GM12878 (cell line): ENCODE data around the gene CCBE1. TPM values are rescaled to one million over a fixed set of nuclear protein-coding genes. Genes with fewer than 3 reads are reported as not detected.

Experiments
- ATAC-seq: fragments of 200-7000 bp; cut with Tn5 transposase; 3 replicates; pipeline ENCODE4 v1.9.1; 2020; ENCODE audit warnings: mild to moderate bottlenecking, moderate library complexity
- BruUV-seq: library from RNA; stranded (reverse); fragments of 400-500 nt; replicated peaks from 2 replicates; lab custom pipeline; 2021; lab: Mats Ljungman, UMichigan
- CTCF ChIA-PET: fragments of 300-600 bp; sonication (Branson Sonifier 250); formaldehyde crosslinking; extraction: SDS; loops from one replicate; lab custom pipeline; 2021; ENCODE audit warnings: inconsistent platforms; lab: Yijun Ruan, JAX
- POLR2A ChIA-PET: fragments of 350-600 bp; formaldehyde crosslinking; extraction: SDS; loops from one replicate; lab custom pipeline; 2021; ENCODE audit warnings: inconsistent platforms; lab: Charles Lee
- RAD21 ChIA-PET: fragments of 300-600 bp; sonication (Branson Sonifier 250); formaldehyde crosslinking; loops from one replicate; lab custom pipeline; 2023; ENCODE audit warnings: antibody characterized with exemption; ENCODE audit not compliant: unreplicated experiment; lab: Charles Lee
- SMC1A ChIA-PET: fragments of 300-600 bp; sonication (Branson Sonifier 250); formaldehyde crosslinking; loops from one replicate; lab custom pipeline; 2023; ENCODE audit not compliant: unreplicated experiment, uncharacterized antibody; lab: Charles Lee
- DNase-seq: peaks from one replicate; pipeline ENCODE4 v3.0.0-alpha.2; 2011; ENCODE audit warnings: low read depth, low spot score
- FAIRE-seq: peaks from 3 replicates; lab custom pipeline; 2011; peaks lifted over from hg19 to GRCh38; lab: Jason Lieb, UNC
- H2AFZ ChIP-seq: 2 replicates; pipeline ENCODE4 v1.6.0; 2011; ENCODE audit warnings: low read depth, low read length, control low read depth; ENCODE audit not compliant: control insufficient read depth
- H3K27ac ChIP-seq: 2 replicates; pipeline ENCODE4 v1.5.1; 2011; ENCODE audit warnings: control low read depth; ENCODE audit not compliant: control insufficient read depth, insufficient read depth
- H3K27me3 ChIP-seq, 2 experiments: replicated peaks in 1 of 2; 2 replicates each; pipeline versions ENCODE4 v1.6.0 to v1.6.1; 2011; ENCODE audit warnings: low read length in 1 of 2; ENCODE audit not compliant: control insufficient read depth in 2 of 2, insufficient read depth in 2 of 2
- H3K36me3 ChIP-seq, 2 experiments: 2 replicates each; pipeline ENCODE4 v1.5.1; 2011; ENCODE audit warnings: low read length in 1 of 2; ENCODE audit not compliant: control insufficient read depth in 2 of 2, insufficient read depth in 2 of 2
- H3K4me1 ChIP-seq: 2 replicates; pipeline ENCODE4 v1.6.1; 2011; ENCODE audit warnings: mild to moderate bottlenecking, low read length, moderate library complexity, mixed read lengths; ENCODE audit not compliant: control insufficient read depth, insufficient read depth
- H3K4me2 ChIP-seq: 2 replicates; pipeline ENCODE4 v1.6.0; 2011; ENCODE audit warnings: control low read depth; ENCODE audit not compliant: control insufficient read depth, insufficient read depth
- H3K4me3 ChIP-seq: fragments of 200-600 bp; sonication (generic); 2 replicates; pipeline ENCODE4 v1.5.1; 2016
- H3K79me2 ChIP-seq: 2 replicates; pipeline ENCODE4 v1.6.0; 2011; ENCODE audit warnings: low read length; ENCODE audit not compliant: control insufficient read depth, insufficient read depth
- H3K9ac ChIP-seq: 2 replicates; pipeline ENCODE4 v1.8.0; 2011; ENCODE audit warnings: low read length, control low read depth, mixed read lengths; ENCODE audit not compliant: control insufficient read depth, insufficient read depth
- H3K9me3 ChIP-seq: replicated peaks from 3 replicates; pipeline ENCODE4 v1.5.1; 2011; ENCODE audit warnings: mild to moderate bottlenecking, low read length; ENCODE audit not compliant: control insufficient read depth, insufficient read depth
- H4K20me1 ChIP-seq: 2 replicates; pipeline ENCODE4 v1.6.0; 2011; ENCODE audit not compliant: control insufficient read depth, insufficient read depth
- ATF2 ChIP-seq: IDR thresholded peaks from 2 replicates; pipeline ENCODE4 v1.6.1; 2012; ENCODE audit warnings: low read length, inconsistent platforms
- ATF7 ChIP-seq: fragments of 450-650 bp; IDR thresholded peaks from 2 replicates; pipeline ENCODE4 v1.6.1; 2016; ENCODE audit warnings: low read depth, mild to moderate bottlenecking
- FOS ChIP-seq: IDR thresholded peaks from 3 replicates; pipeline ENCODE4 v1.6.1; 2011; ENCODE audit warnings: borderline replicate concordance; ENCODE audit not compliant: insufficient read length; ENCODE audit errors: extremely low read depth
- GABPA ChIP-seq: IDR thresholded peaks from 2 replicates; pipeline ENCODE4 v1.6.1; 2014; ENCODE audit warnings: antibody characterized with exemption, low read depth, mild to moderate bottlenecking, inconsistent platforms
- IKZF1 ChIP-seq: fragments of 450-650 bp; conservative IDR thresholded peaks from 2 replicates; pipeline ENCODE4 v1.6.1; 2017; ENCODE audit warnings: antibody characterized with exemption, mild to moderate bottlenecking
- MYB ChIP-seq: fragments of 150-350 bp; IDR thresholded peaks from 2 replicates; pipeline ENCODE4 v1.6.1; 2014; ENCODE audit warnings: mild to moderate bottlenecking, low read depth, low read length, borderline replicate concordance
- NFXL1 ChIP-seq: fragments of 450-650 bp; IDR thresholded peaks from 2 replicates; pipeline ENCODE4 v1.6.1; 2017; ENCODE audit warnings: antibody characterized with exemption, mild to moderate bottlenecking, borderline replicate concordance
- NRF1 ChIP-seq: conservative IDR thresholded peaks from 2 replicates; pipeline ENCODE4 v1.6.1; 2011; ENCODE audit warnings: mild to moderate bottlenecking, low read depth, low read length, improper control_type of control experiment
- RUNX3 ChIP-seq: IDR thresholded peaks from 2 replicates; pipeline ENCODE4 v1.6.1; 2012; ENCODE audit warnings: low read length, inconsistent platforms
- STAT1 ChIP-seq: fragments of 450-650 bp; conservative IDR thresholded peaks from 2 replicates; pipeline ENCODE4 v1.6.1; 2014; ENCODE audit warnings: antibody characterized with exemption, mild to moderate bottlenecking
- ZNF217 ChIP-seq: fragments of 450-650 bp; IDR thresholded peaks from 2 replicates; pipeline ENCODE4 v1.6.1; 2017; ENCODE audit warnings: antibody characterized with exemption, mild to moderate bottlenecking
- ZNF24 ChIP-seq: fragments of 450-650 bp; IDR thresholded peaks from 2 replicates; pipeline ENCODE4 v1.6.1; 2017; ENCODE audit warnings: antibody characterized with exemption, mild to moderate bottlenecking
- WGBS: methylation state at CpG from one replicate; pipeline ENCODE4 v1.1.6; 2016; ENCODE audit warnings: low lambda C conversion rate; ENCODE audit not compliant: insufficient replicate concordance, insufficient coverage; ENCODE audit errors: missing lambda C conversion rate; 5-methylcytosine and 5-hydroxymethylcytosine counted together
- in situ Hi-C: fragments of 300-500 bp; cut with MboI; formaldehyde crosslinking; loops from 9 replicates; pipeline ENCODE4 v1.14.3; 2018; ENCODE audit warnings: mixed read lengths
- intact Hi-C: fragments of 100-400 bp; cut with micrococcal nuclease; formaldehyde crosslinking; loops from one replicate; pipeline ENCODE4 v1.14.2; 2022; ENCODE audit not compliant: unreplicated experiment
- polyA plus RNA-seq, 11 experiments: library from polyadenylated mRNA; depleted of rRNA in 4 of 11; unstranded in 6 of 11; stranded (reverse) in 5 of 11; fragments of >200 nt; fragmentation: Nextera tagmentation in 4 of 11; fragmentation: Illumina TruSeq in 1 of 11; extraction: Ambion mirVana in 4 of 11; extraction: Trizol in 1 of 11; gene quantifications; 1 replicate in 1 of 11; 2 replicates in 10 of 11; pipeline versions ENCODE4 v1.2.1 to v1.2.3, GENCODE V29; 2011 to 2016; ENCODE audit warnings: inconsistent platforms in 2 of 11, missing spikeins in 2 of 11, low read depth in 1 of 11
- total RNA-seq, 4 experiments: library from RNA; depleted of rRNA in 3 of 4; stranded (reverse); fragments of >200 nt in 3 of 4; fragmentation: Illumina TruSeq in 1 of 4; extraction: Trizol in 1 of 4; gene quantifications; 2 replicates each; pipeline versions ENCODE4 v1.2.1 to v1.2.3, GENCODE V29; 2013 to 2021
- TF ChIP-seq, protein P1 (sequence below): fragments of 450-650 bp; IDR thresholded peaks from 2 replicates; pipeline ENCODE4 v1.6.1; 2016; ENCODE audit warnings: mild to moderate bottlenecking
- TF ChIP-seq, protein P2 (sequence below): IDR thresholded peaks from 2 replicates; pipeline ENCODE4 v1.6.1; 2012; ENCODE audit warnings: low read depth, low read length, improper control_type of control experiment

The CCBE1 gene
- total and polyA plus RNA-seq, 10 of the 15 experiments (the other 5 are each of a cell fraction or from before 2014, with no cell fraction given): 0.03 to 0.49 (median 0.04) TPM; not detected in 7

- intact Hi-C loops (no loop called here), in situ Hi-C loops (no loop called here)
- Histone ChIP-seq H3K4me2 (no peak overlapping the region), H3K27me3 (no peaks in the 10 kb centered on the region; a peak in 1 of 4 replicates), H4K20me1 (no peaks in the 10 kb centered on the region), H3K27ac (no peak overlapping the region), H3K9me3 (no peaks in the 10 kb centered on the region), H3K36me3 (no peaks in the 10 kb centered on the region), H3K9ac (no peak overlapping the region), H3K79me2 (no peaks in the 10 kb centered on the region), H2AFZ (no peak overlapping the region), H3K4me3 (no peak overlapping the region), H3K4me1 (no peaks in the 10 kb centered on the region)
- TF ChIP-seq, protein P1, sequence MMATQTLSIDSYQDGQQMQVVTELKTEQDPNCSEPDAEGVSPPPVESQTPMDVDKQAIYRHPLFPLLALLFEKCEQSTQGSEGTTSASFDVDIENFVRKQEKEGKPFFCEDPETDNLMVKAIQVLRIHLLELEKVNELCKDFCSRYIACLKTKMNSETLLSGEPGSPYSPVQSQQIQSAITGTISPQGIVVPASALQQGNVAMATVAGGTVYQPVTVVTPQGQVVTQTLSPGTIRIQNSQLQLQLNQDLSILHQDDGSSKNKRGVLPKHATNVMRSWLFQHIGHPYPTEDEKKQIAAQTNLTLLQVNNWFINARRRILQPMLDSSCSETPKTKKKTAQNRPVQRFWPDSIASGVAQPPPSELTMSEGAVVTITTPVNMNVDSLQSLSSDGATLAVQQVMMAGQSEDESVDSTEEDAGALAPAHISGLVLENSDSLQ: no peak
- TF ChIP-seq IKZF1: no peak
- no peak for TF ChIP-seq GABPA
- TF ChIP-seq ATF7: no peak
- TF ChIP-seq NRF1: no peak
- no peak for TF ChIP-seq FOS
- TF ChIP-seq MYB: no peak
- TF ChIP-seq, protein P2, sequence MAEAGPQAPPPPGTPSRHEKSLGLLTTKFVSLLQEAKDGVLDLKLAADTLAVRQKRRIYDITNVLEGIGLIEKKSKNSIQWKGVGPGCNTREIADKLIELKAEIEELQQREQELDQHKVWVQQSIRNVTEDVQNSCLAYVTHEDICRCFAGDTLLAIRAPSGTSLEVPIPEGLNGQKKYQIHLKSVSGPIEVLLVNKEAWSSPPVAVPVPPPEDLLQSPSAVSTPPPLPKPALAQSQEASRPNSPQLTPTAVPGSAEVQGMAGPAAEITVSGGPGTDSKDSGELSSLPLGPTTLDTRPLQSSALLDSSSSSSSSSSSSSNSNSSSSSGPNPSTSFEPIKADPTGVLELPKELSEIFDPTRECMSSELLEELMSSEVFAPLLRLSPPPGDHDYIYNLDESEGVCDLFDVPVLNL: no peak
- TF ChIP-seq ATF2: no peak
- no peak for TF ChIP-seq ZNF24
- no peak for TF ChIP-seq NFXL1
- no peak for TF ChIP-seq STAT1
- no peak for TF ChIP-seq RUNX3
- no peak for TF ChIP-seq ZNF217
- no TSS peak for BruUV-seq
- 39% methylated on average over 3 of the region's 3 CpGs for WGBS
- SMC1A ChIA-PET: no interaction called here
- RAD21 ChIA-PET: no interaction called here
- POLR2A ChIA-PET: no interaction called here
- CTCF ChIA-PET: no interaction called here
- no peak for DNase-seq
- FAIRE-seq: no peak
- ATAC-seq: no peak
Measured at GRCh38 chr18:59564561-59564960, 132.7 kb downstream of the CCBE1 start.
